Right cardiac atrium (tissue), 5 donors: ENCODE data around the gene PPIP5K2. TPM values are rescaled to one million over a fixed set of nuclear protein-coding genes. Genes with fewer than 3 reads are reported as not detected.
"Not testable (repeated sequence)": the region's sequence is repeated elsewhere in the genome, so short reads cannot be mapped to it uniquely, and the experiment has no call there.

ENCODE experiments used
- ATAC-seq, 2 donors: fragments of 200-7000 bp; cut with Tn5 transposase; one replicate each; pipeline versions ENCODE4 v1.8.0 to v1.9.1; 2020; ENCODE audit warnings: moderate library complexity in 2 of 2, mild to moderate bottlenecking in 1 of 2
- DNase-seq, 3 donors: peaks; one replicate each; pipeline ENCODE4 v3.0.0-alpha.2; 2020
- H3K27ac ChIP-seq: one replicate; pipeline ENCODE4 v1.5.1; 2013; ENCODE audit warnings: mild to moderate bottlenecking, low read length, control low read depth, moderate library complexity
- H3K27me3 ChIP-seq: one replicate; pipeline ENCODE4 v1.6.1; 2013; ENCODE audit not compliant: control insufficient read depth, insufficient read depth
- H3K4me1 ChIP-seq: one replicate; pipeline ENCODE4 v1.6.1; 2013; ENCODE audit warnings: low read length; ENCODE audit not compliant: control insufficient read depth, insufficient read depth
- H3K4me3 ChIP-seq: one replicate; pipeline ENCODE4 v1.5.1; 2013; ENCODE audit warnings: low read length, control low read depth
- H3K9me3 ChIP-seq: one replicate; pipeline ENCODE4 v1.6.1; 2013; ENCODE audit warnings: low read length; ENCODE audit not compliant: control insufficient read depth
- WGBS: extraction: QIAGEN DNeasy Blood & Tissue Kit; methylation state at CpG from one replicate; pipeline ENCODE4 v1.1.7; 2013; 5-methylcytosine and 5-hydroxymethylcytosine counted together
- intact Hi-C, 4 donors: fragments of 100-400 bp; cut with DNase I; formaldehyde crosslinking; loops; one replicate each; pipeline versions ENCODE4 v1.11.0 to v1.14.0; 2022 to 2023
- polyA plus RNA-seq: library from polyadenylated mRNA; stranded (reverse); fragments of 200-250 nt; gene quantifications from one replicate; pipeline ENCODE4 v1.2.3, GENCODE V29; 2013
- total RNA-seq, 4 donors: library from RNA; stranded (reverse); fragmentation: NEBNext Ultra II Directional; extraction: Animal tissue kit (Norgen Biotek cat#: 25700); gene quantifications; one replicate each; pipeline ENCODE4 v1.2.1, GENCODE V29; 2021
- donor health status: healthy with polysubstance abuse.
- donor health status: DM: no; HTN: yes; CAD: no.
- donor health status: DM: no; HTN: no; CAD: no.
- donor health status: DM: no; HTN: yes; CAD: no; lungs with severe emphysema.
- donor health status: DM: yes; HTN: yes; CAD: no.

The PPIP5K2 gene
- total and polyA plus RNA-seq, 5 donors: 14.1 to 40.8 (median 37.8) TPM

DNA sequence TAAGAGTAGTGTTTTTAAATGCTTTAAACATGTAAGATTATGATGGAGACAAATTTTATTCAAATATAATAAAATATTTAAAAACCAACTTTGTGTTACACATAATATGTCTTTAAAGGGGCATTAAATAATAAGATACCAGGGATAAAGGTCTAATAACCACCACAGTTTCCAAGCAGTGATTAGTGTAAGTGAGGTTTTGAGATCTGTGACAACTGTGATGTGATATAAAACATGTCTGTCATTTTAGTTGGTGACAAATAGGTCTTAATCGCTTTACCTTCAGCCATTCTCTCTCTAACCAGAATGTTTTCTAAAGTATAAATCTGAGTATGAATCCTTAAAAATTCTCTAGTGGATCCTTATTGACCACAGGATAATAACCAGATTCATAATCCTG lies 28.1 kb downstream of the PPIP5K2 start:
- H3K4me1 ChIP-seq: no peaks in the 10 kb centered on the region
- no peaks in the 10 kb centered on the region for H3K27me3 ChIP-seq
- ATAC-seq: no peak
- intact Hi-C loops: no loop called here
- WGBS: 67% methylated on average over 1 of the region's 1 CpG
- no peaks in the 10 kb centered on the region for H3K9me3 ChIP-seq
- no peak for DNase-seq
- no peak overlapping the region for H3K4me3 ChIP-seq
- H3K27ac ChIP-seq: no peak overlapping the region

DNA sequence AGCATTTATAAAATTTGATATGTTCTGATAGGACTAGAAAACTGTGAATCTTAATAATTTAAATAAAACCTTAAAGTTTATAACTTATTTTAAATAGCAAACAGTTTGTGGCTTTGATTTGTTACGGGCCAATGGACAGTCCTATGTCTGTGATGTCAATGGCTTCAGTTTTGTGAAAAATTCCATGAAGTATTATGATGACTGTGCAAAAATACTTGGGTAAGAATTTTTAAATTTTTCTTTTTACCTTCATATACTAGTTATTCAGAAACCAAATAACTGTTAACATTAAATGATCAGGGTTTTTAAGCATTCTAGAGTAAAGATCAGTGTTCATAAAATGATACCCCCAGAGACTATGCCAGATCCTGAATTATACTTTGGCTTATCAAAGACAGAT lies 31.1 kb downstream of the PPIP5K2 start:
- WGBS: 97% methylated on average over 1 of the region's 1 CpG

DNA sequence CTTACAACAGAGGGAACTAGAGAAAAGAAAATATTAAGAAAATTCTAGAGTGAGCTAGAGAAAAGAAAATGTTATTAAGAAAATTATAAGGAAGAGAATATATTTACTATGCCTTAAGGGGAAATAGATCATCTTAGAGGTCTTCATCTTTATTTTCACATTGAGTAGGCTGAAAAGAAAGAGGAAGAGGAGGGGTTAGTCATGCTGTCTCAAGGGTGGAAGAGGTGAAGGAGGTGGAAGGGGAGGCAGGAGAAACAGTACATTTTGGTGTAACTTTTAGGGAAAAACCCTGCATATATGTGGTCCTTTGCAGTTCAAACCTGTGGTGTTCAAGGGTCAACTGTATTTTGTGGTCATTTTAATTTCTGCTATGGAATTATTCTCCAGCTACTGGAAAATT lies 46.6 kb downstream of the PPIP5K2 start:
- H3K4me1 ChIP-seq: no peaks in the 10 kb centered on the region
- no peak for DNase-seq
- intact Hi-C loops: no loop called here

More for the DNA sequence above, 31.1 kb downstream of the PPIP5K2 start:
- no peak overlapping the region for H3K4me3 ChIP-seq
- no peaks in the 10 kb centered on the region for H3K9me3 ChIP-seq
- no peak for DNase-seq
- no peak for ATAC-seq
- intact Hi-C loops: no loop called here
- no peaks in the 10 kb centered on the region for H3K4me1 ChIP-seq
- no peaks in the 10 kb centered on the region for H3K27me3 ChIP-seq
- no peak overlapping the region for H3K27ac ChIP-seq

DNA sequence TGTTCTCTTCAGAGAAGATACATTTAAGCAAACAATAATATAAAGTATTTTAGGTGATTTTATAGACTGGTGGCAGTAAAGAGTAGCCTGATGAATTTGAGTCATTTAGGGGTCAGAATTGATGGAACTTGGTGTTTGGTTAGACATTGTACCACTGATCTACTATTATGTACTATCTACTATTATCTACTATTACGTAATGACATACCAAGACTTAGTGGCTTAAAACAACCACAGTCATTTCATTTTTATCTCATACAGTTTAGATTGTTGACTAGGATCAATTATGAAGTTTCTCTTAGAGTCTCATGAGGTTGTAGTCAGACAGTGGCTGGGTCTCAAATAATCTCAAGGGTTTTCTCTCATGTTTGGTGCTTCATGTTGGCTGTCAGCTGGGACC lies 54.0 kb downstream of the PPIP5K2 start:
- ATAC-seq (no peak), DNase-seq (no peak)
- Histone ChIP-seq H3K27me3 (no peaks in the 10 kb centered on the region), H3K27ac (no peak overlapping the region), H3K4me1 (no peaks in the 10 kb centered on the region), H3K4me3 (no peak overlapping the region), H3K9me3 (no peaks in the 10 kb centered on the region)
- 97% methylated on average over 1 of the region's 1 CpG for WGBS
- intact Hi-C loops: no loop called here

More for the DNA sequence above, 46.6 kb downstream of the PPIP5K2 start:
- Histone ChIP-seq H3K4me3 (no peak overlapping the region), H3K9me3 (no peaks in the 10 kb centered on the region), H3K27ac (no peak overlapping the region), H3K27me3 (no peaks in the 10 kb centered on the region)
- no peak for ATAC-seq

GRCh38 chr5:103177543-103177942 lies 57.4 kb downstream of the PPIP5K2 start:
- no peaks in the 10 kb centered on the region for H3K9me3 ChIP-seq
- DNase-seq: no peak
- no peak for ATAC-seq
- no peaks in the 10 kb centered on the region for H3K27me3 ChIP-seq
- 85% methylated on average over 4 of the region's 4 CpGs for WGBS
- no peak overlapping the region for H3K4me3 ChIP-seq
- intact Hi-C loops: no loop called here
- H3K4me1 ChIP-seq: no peaks in the 10 kb centered on the region
- H3K27ac ChIP-seq: no peak overlapping the region

DNA sequence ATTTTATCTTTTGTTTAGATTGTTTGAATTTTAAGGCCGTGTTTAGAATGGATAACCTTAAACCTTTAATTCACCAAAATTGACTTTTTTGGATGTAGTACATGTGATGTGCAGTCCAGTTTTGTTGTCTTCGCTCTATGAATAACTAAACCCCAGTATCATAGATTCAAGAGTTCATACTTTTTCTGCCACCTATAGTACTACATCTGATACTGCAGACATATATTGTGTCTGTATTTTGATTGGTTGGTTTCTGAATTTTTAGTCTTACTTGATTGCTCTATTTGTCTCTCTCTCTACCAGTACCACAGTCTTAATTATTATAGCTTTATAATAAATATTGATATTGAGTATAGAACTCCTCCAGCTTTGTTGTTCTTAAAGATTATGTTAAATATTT lies 58.1 kb downstream of the PPIP5K2 start:
- intact Hi-C loops: no loop called here
- Histone ChIP-seq H3K4me3 (no peak overlapping the region), H3K4me1 (no peaks in the 10 kb centered on the region), H3K27ac (no peak overlapping the region), H3K27me3 (no peaks in the 10 kb centered on the region), H3K9me3 (no peaks in the 10 kb centered on the region)
- DNase-seq (no peak), ATAC-seq (no peak)
- 92% methylated on average over 2 of the region's 2 CpGs for WGBS

DNA sequence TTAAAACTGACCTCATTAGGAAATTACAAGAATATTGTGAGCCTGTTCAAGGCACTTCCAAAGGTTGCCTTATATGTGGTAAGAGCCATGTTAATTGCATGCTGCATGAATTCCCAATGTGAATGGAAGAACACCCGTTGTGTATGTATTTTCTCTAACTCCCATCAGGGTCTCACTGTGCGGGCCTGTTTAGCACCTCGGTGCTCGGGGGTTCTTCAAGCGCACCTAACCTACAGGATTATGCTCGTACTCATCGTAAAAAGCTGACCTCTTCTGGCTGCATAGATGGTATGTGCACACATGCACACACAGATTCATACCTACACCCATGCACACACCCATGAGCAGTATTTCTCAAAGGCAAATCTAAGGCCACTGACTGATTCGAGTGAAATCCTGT lies 66.1 kb downstream of the PPIP5K2 start:
- no peaks in the 10 kb centered on the region for H3K4me1 ChIP-seq
- H3K9me3 ChIP-seq: no peaks in the 10 kb centered on the region
- WGBS: 96% methylated on average over 8 of the region's 8 CpGs
- intact Hi-C loops: no loop called here
- H3K27ac ChIP-seq: no peak overlapping the region
- DNase-seq: no peak
- no peak overlapping the region for H3K4me3 ChIP-seq
- no peak for ATAC-seq
- no peaks in the 10 kb centered on the region for H3K27me3 ChIP-seq

GRCh38 chr5:103188436-103188835 lies 68.3 kb downstream of the PPIP5K2 start:
- DNase-seq (no peak), ATAC-seq (no peak)
- H3K27ac ChIP-seq: no peak overlapping the region
- intact Hi-C loops: no loop called here
- no peak overlapping the region for H3K4me3 ChIP-seq
- H3K9me3 ChIP-seq: no peaks in the 10 kb centered on the region
- H3K27me3 ChIP-seq: no peaks in the 10 kb centered on the region
- WGBS: 91% methylated on average over 1 of the region's 1 CpG
- H3K4me1 ChIP-seq: no peaks in the 10 kb centered on the region

GRCh38 chr5:103203226-103203625 lies 83.1 kb downstream of the PPIP5K2 start:
- Histone ChIP-seq H3K4me3 (no peak overlapping the region), H3K9me3 (no peaks in the 10 kb centered on the region), H3K27me3 (no peaks in the 10 kb centered on the region), H3K27ac (no peak overlapping the region), H3K4me1 (peaks cover under 1% of the 10 kb centered on the region)
- ATAC-seq (no peak), DNase-seq (no peak)
- intact Hi-C loops: no loop called here

DNA sequence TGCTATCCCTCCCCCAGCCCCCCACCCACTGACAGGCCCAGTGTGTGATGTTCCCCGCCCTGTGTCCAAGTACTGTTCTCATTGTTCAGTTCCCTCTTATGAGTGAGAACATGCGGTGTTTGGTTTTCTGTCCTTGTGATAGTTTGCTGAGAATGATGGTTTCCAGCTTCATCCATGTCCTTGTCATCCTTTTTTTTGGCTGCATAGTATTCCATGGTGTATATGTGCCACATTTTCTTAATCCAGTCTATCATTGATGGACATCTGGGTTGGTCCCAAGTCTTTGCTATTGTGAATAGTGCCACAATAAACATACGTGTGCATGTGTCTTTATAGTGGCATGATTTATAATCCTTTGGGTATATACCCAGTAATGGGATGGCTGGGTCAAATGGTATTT lies 84.9 kb downstream of the PPIP5K2 start:
- WGBS: over 99% methylated on average over 3 of the region's 3 CpGs
- H3K27ac ChIP-seq, intact Hi-C loops, H3K9me3 ChIP-seq, DNase-seq, H3K4me1 ChIP-seq, H3K27me3 ChIP-seq, H3K4me3 ChIP-seq, ATAC-seq: not testable (repeated sequence)

DNA sequence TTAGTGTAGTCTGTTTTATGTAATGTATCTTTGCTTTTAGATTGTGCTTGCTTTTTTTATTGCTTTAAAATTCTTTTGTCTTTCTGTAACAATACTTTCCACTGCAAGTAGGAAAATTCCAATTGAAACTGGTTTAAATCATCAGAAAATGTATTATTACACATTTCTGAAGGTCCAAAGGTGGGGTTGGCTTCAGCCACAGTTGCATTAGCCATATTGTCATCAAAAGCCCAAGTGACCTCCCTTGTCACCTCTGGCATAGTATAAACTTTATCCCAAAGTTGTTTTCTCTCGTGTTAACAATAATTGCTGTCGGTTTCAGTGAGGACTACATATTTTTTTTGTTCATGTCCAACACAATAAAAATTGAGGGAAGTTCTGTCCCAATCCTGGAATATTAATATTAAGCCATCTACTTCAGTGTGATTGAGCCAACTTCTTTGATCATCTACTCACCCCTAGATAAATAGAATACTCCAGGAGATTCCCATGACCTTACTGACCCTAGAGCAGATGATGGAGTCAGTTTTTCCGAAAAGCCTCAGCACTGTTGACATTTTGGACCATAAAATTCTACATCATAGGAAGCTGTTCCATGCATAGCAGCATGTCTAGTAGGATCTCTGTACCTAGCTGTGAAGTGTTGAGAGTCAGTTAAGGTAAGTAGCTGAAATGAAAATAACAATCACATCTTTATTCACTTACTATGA lies 86.0 kb downstream of the PPIP5K2 start:
- WGBS: 86% methylated on average over 3 of the region's 3 CpGs
- Histone ChIP-seq H3K4me3 (no peak overlapping the region), H3K4me1 (peaks cover 3% of the 10 kb centered on the region), H3K9me3 (no peaks in the 10 kb centered on the region), H3K27me3 (no peaks in the 10 kb centered on the region), H3K27ac (no peak overlapping the region)
- DNase-seq (no peak), ATAC-seq (no peak)
- intact Hi-C loops: no loop called here

GRCh38 chr5:103207011-103207410 lies 86.9 kb downstream of the PPIP5K2 start:
- Histone ChIP-seq H3K4me1 (peaks cover 3% of the 10 kb centered on the region), H3K9me3 (no peaks in the 10 kb centered on the region), H3K27ac (no peak overlapping the region), H3K4me3 (no peak overlapping the region), H3K27me3 (no peaks in the 10 kb centered on the region)
- 98% methylated on average over 1 of the region's 1 CpG for WGBS
- intact Hi-C loops: no loop called here
- ATAC-seq (no peak), DNase-seq (no peak)
